Stimulated activated CD8-positive, alpha-beta memory T cell treated with anti-CD3 and anti-CD28 coated beads, Interleukin-15, amount 100 ng/mL, for 4 hours (primary cell): ENCODE measurements around the gene ADAM20.
"Not testable (repeated sequence)": the region's sequence is repeated elsewhere in the genome, so short reads cannot be mapped to it uniquely, and the experiment has no call there.

Source experiments
- DNase-seq, 2 donors: peaks; one replicate each; pipeline ENCODE4 v3.0.0-alpha.2; 2020; ENCODE audit warnings: low read depth in 2 of 2

ADAM20 gene

GRCh38 chr14:70534904-70535303, at the start of gene ADAM20:
TSS of gene ADAM20 (minus strand) at chr14:70535004. CDS start at chr14:70524757, 10,247 bp downstream.
- no peak for DNase-seq

GRCh38 chr14:70576891-70577290, 42.1 kb upstream of the ADAM20 start:
- DNase-seq = no peak

GRCh38 chr14:70573050-70573449, 38.2 kb upstream of the ADAM20 start:
- DNase-seq = no peak

GRCh38 chr14:70571139-70571538, 36.3 kb upstream of the ADAM20 start:
- DNase-seq = no peak

- no peak for DNase-seq
Measured at GRCh38 chr14:70567791-70568190, 33.0 kb upstream of the ADAM20 start.

GRCh38 chr14:70563869-70564268, 29.1 kb upstream of the ADAM20 start:
- DNase-seq = no peak

- DNase-seq = no peak
Measured at GRCh38 chr14:70563417-70563816, 28.6 kb upstream of the ADAM20 start.

- DNase-seq = no peak
Measured at GRCh38 chr14:70558356-70558755, 23.6 kb upstream of the ADAM20 start.

- DNase-seq = no peak
Measured at GRCh38 chr14:70555890-70556289, 21.1 kb upstream of the ADAM20 start.

GRCh38 chr14:70538087-70538486, 3.3 kb upstream of the ADAM20 start:
- DNase-seq = no peak

- DNase-seq = no peak
Measured at GRCh38 chr14:70536830-70537229, 2.0 kb upstream of the ADAM20 start.

- DNase-seq = no peak
Measured at GRCh38 chr14:70530417-70530816, 4.4 kb downstream of the ADAM20 start.

- DNase-seq = no peak
Measured at GRCh38 chr14:70527501-70528105, 7.2 kb downstream of the ADAM20 start.

- DNase-seq = no peak
Measured at GRCh38 chr14:70525691-70526090, 9.1 kb downstream of the ADAM20 start.

- DNase-seq = no peak
Measured at GRCh38 chr14:70515811-70516210, 19.0 kb downstream of the ADAM20 start.

- no peak for DNase-seq
Measured at GRCh38 chr14:70514168-70515069, 20.4 kb downstream of the ADAM20 start.

GRCh38 chr14:70498191-70498590, 36.6 kb downstream of the ADAM20 start:
- no peak for DNase-seq

- DNase-seq = no peak
Measured at GRCh38 chr14:70489579-70490200, 45.1 kb downstream of the ADAM20 start.

- not testable (repeated sequence) for DNase-seq
Measured at GRCh38 chr14:70477356-70478105, 57.3 kb downstream of the ADAM20 start.

- DNase-seq = not testable (repeated sequence)
Measured at GRCh38 chr14:70475459-70475858, 59.3 kb downstream of the ADAM20 start.

- no peak for DNase-seq
Measured at GRCh38 chr14:70473825-70474224, 61.0 kb downstream of the ADAM20 start.
